ENCODE results near the gene THADA. TPM values are rescaled to one million over a fixed set of nuclear protein-coding genes. Genes with fewer than 3 reads are reported as not detected.

THADA gene
- total RNA-seq, 1 donor from 2014 or later: 29.3 TPM

DNA sequence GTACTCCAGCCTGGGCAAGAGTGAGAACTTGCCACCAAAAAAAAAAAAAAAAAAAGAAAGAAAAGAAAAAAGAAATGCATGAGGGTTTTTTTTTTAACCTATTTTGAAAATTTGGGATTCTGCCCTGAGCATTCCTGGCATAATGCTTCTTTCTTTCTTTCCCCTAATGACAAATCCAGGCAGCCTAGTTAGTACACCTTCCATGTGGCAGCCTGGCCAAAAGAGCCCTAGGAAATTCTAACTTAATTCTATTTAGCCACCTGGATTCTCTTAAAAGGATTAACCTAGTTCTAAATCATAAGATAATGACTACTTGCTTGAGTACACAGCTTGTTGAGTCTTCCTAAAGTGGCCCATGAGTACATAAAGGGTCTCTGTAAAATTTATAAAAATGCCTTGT lies 160.1 kb downstream of the THADA start:
- TF ChIP-seq, protein P1, sequence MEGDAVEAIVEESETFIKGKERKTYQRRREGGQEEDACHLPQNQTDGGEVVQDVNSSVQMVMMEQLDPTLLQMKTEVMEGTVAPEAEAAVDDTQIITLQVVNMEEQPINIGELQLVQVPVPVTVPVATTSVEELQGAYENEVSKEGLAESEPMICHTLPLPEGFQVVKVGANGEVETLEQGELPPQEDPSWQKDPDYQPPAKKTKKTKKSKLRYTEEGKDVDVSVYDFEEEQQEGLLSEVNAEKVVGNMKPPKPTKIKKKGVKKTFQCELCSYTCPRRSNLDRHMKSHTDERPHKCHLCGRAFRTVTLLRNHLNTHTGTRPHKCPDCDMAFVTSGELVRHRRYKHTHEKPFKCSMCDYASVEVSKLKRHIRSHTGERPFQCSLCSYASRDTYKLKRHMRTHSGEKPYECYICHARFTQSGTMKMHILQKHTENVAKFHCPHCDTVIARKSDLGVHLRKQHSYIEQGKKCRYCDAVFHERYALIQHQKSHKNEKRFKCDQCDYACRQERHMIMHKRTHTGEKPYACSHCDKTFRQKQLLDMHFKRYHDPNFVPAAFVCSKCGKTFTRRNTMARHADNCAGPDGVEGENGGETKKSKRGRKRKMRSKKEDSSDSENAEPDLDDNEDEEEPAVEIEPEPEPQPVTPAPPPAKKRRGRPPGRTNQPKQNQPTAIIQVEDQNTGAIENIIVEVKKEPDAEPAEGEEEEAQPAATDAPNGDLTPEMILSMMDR (IDR thresholded peaks at IDR 0.05): no peak
- TF ChIP-seq EZH2phosphoT487 (IDR thresholded peaks at IDR 0.05): no peak
- no peak for TF ChIP-seq EZH2 (IDR thresholded peaks at IDR 0.05)
- H3K9ac ChIP-seq: no peak overlapping the region
- H3K79me2 ChIP-seq (ENCODE audit: low read depth): no peaks in the 10 kb centered on the region
- no peak overlapping the region for H2AFZ ChIP-seq (replicated peaks)
- no peak for DNase-seq (ENCODE audit: low spot score)
- no peaks in the 10 kb centered on the region for H3K4me1 Mint-ChIP-seq
- no peaks in the 10 kb centered on the region for H3K27me3 Mint-ChIP-seq (ENCODE audit: insufficient read depth, low read depth)
- no peak overlapping the region for H3K27ac Mint-ChIP-seq
- peaks cover 2% of the 10 kb centered on the region for H3K9me3 Mint-ChIP-seq
- H3K4me1 ChIP-seq: no peaks in the 10 kb centered on the region
- no peak overlapping the region for H3K27ac ChIP-seq
- no peaks in the 10 kb centered on the region for H3F3A ChIP-seq (ENCODE audit: low read depth)
- H3K4me3 ChIP-seq: no peak overlapping the region
- H3K36me3 ChIP-seq: no peaks in the 10 kb centered on the region
- no peaks in the 10 kb centered on the region for H3K27me3 ChIP-seq
- no peaks in the 10 kb centered on the region for H3K9me3 ChIP-seq (ENCODE audit: low read depth)
- H3K4me3 Mint-ChIP-seq: no peak overlapping the region
- no peak overlapping the region for H3K4me2 ChIP-seq
- H4K20me1 ChIP-seq (ENCODE audit: low read depth): no peaks in the 10 kb centered on the region
- H3K36me3 Mint-ChIP-seq: peaks cover 5% of the 10 kb centered on the region

DNA sequence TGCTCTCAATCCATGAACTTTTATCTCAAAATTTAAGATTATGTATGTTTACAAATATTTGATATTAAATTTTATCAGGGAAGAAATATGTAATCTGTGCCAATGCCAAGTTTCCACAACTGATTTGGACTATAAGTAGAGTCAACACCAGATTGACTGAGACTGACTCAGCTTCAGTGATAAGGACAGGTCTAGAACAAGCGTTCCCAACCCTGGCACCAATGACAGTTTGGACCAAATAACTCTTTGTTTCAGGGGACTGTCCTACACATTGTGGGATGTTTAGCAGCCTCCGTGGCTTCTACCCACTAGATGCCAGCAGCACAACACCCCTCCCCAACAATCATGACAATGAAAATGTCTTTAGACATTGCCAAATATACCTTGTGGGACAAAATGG lies 165.3 kb downstream of the THADA start:
- H3K4me1 Mint-ChIP-seq: peaks cover 12% of the 10 kb centered on the region
- Histone ChIP-seq H3K4me1 (no peaks in the 10 kb centered on the region), H3K36me3 (no peaks in the 10 kb centered on the region), H3K9ac (no peak overlapping the region), H2AFZ (replicated peaks) (no peak overlapping the region), H3K9me3 (ENCODE audit: low read depth) (no peaks in the 10 kb centered on the region), H3K27ac (no peak overlapping the region), H3F3A (ENCODE audit: low read depth) (no peaks in the 10 kb centered on the region), H3K79me2 (ENCODE audit: low read depth) (no peaks in the 10 kb centered on the region), H4K20me1 (ENCODE audit: low read depth) (no peaks in the 10 kb centered on the region), H3K4me3 (no peak overlapping the region), H3K4me2 (no peak overlapping the region), H3K27me3 (no peaks in the 10 kb centered on the region)
- no peak for DNase-seq (ENCODE audit: low spot score)
- no peaks in the 10 kb centered on the region for H3K27me3 Mint-ChIP-seq (ENCODE audit: insufficient read depth, low read depth)
- TF ChIP-seq, protein P1 (IDR thresholded peaks at IDR 0.05): no peak
- TF ChIP-seq EZH2phosphoT487 (IDR thresholded peaks at IDR 0.05): no peak
- no peak for TF ChIP-seq EZH2 (IDR thresholded peaks at IDR 0.05)
- no peak overlapping the region for H3K27ac Mint-ChIP-seq
- no peak overlapping the region for H3K4me3 Mint-ChIP-seq
- H3K36me3 Mint-ChIP-seq: peaks cover 11% of the 10 kb centered on the region
- peaks cover 2% of the 10 kb centered on the region for H3K9me3 Mint-ChIP-seq

DNA sequence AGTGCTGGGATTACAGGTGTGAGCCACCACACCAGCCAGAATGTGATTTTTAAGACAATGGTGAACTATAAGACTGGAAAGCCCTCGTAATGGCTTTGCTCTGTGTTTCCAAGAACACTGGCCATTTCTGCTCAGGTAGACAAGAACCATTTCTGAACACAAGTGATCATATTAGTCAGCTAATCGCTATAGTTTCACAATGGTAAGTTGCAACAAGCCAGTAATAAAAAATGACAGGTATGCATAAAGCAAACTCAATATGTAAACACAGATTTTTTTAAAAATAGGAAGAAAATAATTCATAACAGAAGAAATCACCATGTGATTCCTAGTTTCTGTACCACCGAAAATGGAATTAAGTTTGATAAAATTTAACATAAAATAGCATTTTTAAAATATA lies 166.5 kb downstream of the THADA start:
- Histone ChIP-seq H3K79me2 (ENCODE audit: low read depth) (no peaks in the 10 kb centered on the region), H3K27ac (no peak overlapping the region), H3K4me1 (no peaks in the 10 kb centered on the region), H2AFZ (replicated peaks) (no peak overlapping the region), H3F3A (ENCODE audit: low read depth) (no peaks in the 10 kb centered on the region), H3K9ac (no peak overlapping the region), H3K36me3 (no peaks in the 10 kb centered on the region), H3K27me3 (no peaks in the 10 kb centered on the region), H3K9me3 (ENCODE audit: low read depth) (no peaks in the 10 kb centered on the region), H3K4me2 (no peak overlapping the region), H4K20me1 (ENCODE audit: low read depth) (no peaks in the 10 kb centered on the region), H3K4me3 (no peak overlapping the region)
- TF ChIP-seq EZH2 (IDR thresholded peaks at IDR 0.05) (no peak), EZH2phosphoT487 (IDR thresholded peaks at IDR 0.05) (no peak)
- TF ChIP-seq, protein P1 (IDR thresholded peaks at IDR 0.05): no peak
- H3K4me1 Mint-ChIP-seq: peaks cover 12% of the 10 kb centered on the region
- H3K27me3 Mint-ChIP-seq (ENCODE audit: insufficient read depth, low read depth): no peaks in the 10 kb centered on the region
- H3K36me3 Mint-ChIP-seq: peaks cover 11% of the 10 kb centered on the region
- peaks cover 2% of the 10 kb centered on the region for H3K9me3 Mint-ChIP-seq
- no peak overlapping the region for H3K27ac Mint-ChIP-seq
- no peak for DNase-seq (ENCODE audit: low spot score)
- H3K4me3 Mint-ChIP-seq: no peak overlapping the region

Data from neural progenitor cell (in vitro differentiated cells).